Chondrocyte (in vitro differentiated cells): ENCODE results near the gene GRIK4. TPM values are rescaled to one million over a fixed set of nuclear protein-coding genes. Genes with fewer than 3 reads are reported as not detected.
A peak's percentile ranks its signal among the peaks of the same experiment; 100 is the strongest.

Experiments
- DNase-seq: peaks from one replicate; pipeline ENCODE4 v3.0.0; 2021; ENCODE audit warnings: mixed read lengths, low spot score
- H3K27ac Mint-ChIP-seq: one replicate; pipeline ENCODE4 v1.8.0; 2021; ENCODE audit warnings: mild to moderate bottlenecking, moderate library complexity, mixed read lengths; ENCODE audit not compliant: unreplicated experiment
- H3K27me3 Mint-ChIP-seq: 2 replicates; pipeline ENCODE4 v1.8.0; 2021; ENCODE audit warnings: low read depth, mixed read lengths
- H3K36me3 Mint-ChIP-seq: 2 replicates; pipeline ENCODE4 v1.8.0; 2021; ENCODE audit warnings: low read depth, mixed read lengths
- H3K4me1 Mint-ChIP-seq: 2 replicates; pipeline ENCODE4 v1.8.0; 2021; ENCODE audit warnings: low read depth, mild to moderate bottlenecking, mixed read lengths
- H3K4me3 Mint-ChIP-seq: one replicate; pipeline ENCODE4 v1.8.0; 2021; ENCODE audit warnings: mild to moderate bottlenecking, moderate library complexity, mixed read lengths; ENCODE audit not compliant: unreplicated experiment
- H3K9me3 Mint-ChIP-seq: 2 replicates; pipeline ENCODE4 v1.8.0; 2021; ENCODE audit warnings: low read depth, mixed read lengths
- CTCF ChIP-seq: fragments of 200-600 bp; sonication (generic); IDR thresholded peaks from 2 replicates; pipeline ENCODE4 v1.5.0; 2021; ENCODE audit warnings: antibody characterized with exemption, mild to moderate bottlenecking, moderate library complexity
- total RNA-seq: library from RNA; stranded (reverse); gene quantifications from 3 replicates; pipeline ENCODE4 v1.2.1, GENCODE V29; 2021

Gene GRIK4
- total RNA-seq, 1 donor from 2014 or later = 0.37 TPM

GRCh38 chr11:120574876-120575275 is 63.3 kb downstream of the GRIK4 start:
- no peaks in the 10 kb centered on the region for H3K4me1 Mint-ChIP-seq
- no peaks in the 10 kb centered on the region for H3K36me3 Mint-ChIP-seq
- peak; percentile 49 for DNase-seq
- no peak overlapping the region for H3K27ac Mint-ChIP-seq
- H3K4me3 Mint-ChIP-seq = no peak overlapping the region
- H3K27me3 Mint-ChIP-seq = peaks cover 32% of the 10 kb centered on the region
- H3K9me3 Mint-ChIP-seq = peaks cover 5% of the 10 kb centered on the region
- TF ChIP-seq CTCF = no peak

DNA sequence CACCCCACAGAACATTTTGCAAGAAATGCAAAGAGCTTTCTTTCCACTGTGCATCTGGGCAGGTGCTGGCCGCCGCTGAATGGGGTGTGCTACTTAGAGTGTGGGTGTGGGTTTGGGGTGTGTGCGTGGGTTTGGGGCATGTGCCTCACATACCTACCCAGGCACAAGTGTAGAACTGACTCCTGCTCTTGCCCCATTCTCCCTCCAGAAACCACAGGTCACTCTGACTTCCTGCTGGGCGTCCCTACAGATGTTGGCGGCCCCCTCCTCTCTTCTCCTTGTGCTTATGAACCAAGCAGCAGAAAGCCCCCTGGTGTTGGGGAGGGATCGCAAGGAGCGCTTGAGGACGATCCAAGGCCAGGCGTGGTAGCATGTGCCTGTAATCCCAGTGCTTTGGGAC is 63.9 kb downstream of the GRIK4 start:
- peaks cover 38% of the 10 kb centered on the region for H3K27me3 Mint-ChIP-seq
- H3K4me1 Mint-ChIP-seq = no peaks in the 10 kb centered on the region
- no peak overlapping the region for H3K4me3 Mint-ChIP-seq
- no peak for TF ChIP-seq CTCF
- peaks cover 5% of the 10 kb centered on the region for H3K9me3 Mint-ChIP-seq
- DNase-seq = peak; percentile 68
- H3K36me3 Mint-ChIP-seq = no peaks in the 10 kb centered on the region
- no peak overlapping the region for H3K27ac Mint-ChIP-seq

DNA sequence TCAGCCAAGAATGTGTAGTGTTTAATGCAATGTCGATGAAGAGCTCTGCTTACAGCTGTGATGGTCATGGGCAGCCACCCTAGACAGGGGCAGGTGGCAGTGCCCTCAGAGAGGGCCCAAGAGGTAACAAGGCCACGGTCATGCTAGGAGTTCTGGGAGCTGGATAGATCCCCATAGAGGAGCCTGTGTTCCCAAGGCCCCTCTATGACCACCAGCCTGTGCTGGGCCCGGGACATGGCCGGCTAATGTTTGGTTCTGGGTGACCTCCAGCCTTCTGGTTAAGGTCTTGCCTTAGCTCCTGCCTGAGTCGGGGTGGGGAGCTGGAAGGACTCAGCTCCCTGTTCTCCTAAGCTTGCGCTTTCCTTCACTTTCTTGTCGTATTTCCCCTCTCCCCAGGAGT is 65.1 kb downstream of the GRIK4 start:
- no peak for DNase-seq
- no peaks in the 10 kb centered on the region for H3K4me1 Mint-ChIP-seq
- H3K27ac Mint-ChIP-seq = no peak overlapping the region
- no peaks in the 10 kb centered on the region for H3K9me3 Mint-ChIP-seq
- no peak for TF ChIP-seq CTCF
- peaks cover 40% of the 10 kb centered on the region for H3K27me3 Mint-ChIP-seq
- no peak overlapping the region for H3K4me3 Mint-ChIP-seq
- H3K36me3 Mint-ChIP-seq = no peaks in the 10 kb centered on the region

DNA sequence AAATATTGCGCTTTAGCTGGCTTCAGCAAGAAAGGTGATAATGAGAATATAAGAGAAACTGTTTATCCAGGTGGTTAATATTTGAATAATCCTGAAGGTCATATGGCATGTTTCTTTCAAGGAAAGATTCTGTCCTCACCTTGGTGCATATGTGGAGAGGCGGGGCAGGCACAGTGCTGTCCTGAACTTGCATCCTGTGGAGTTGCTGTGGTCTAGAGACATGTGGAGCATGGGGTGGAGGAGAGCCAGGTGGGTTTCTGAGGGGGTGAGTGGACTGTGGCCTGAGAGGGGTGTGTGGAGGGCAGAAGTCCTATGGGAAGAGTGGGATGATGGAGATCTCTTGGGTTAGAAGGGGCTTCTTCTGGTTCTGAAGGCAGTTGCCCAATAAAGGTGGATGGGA is 65.5 kb downstream of the GRIK4 start:
- H3K4me3 Mint-ChIP-seq = no peak overlapping the region
- TF ChIP-seq CTCF = no peak
- no peaks in the 10 kb centered on the region for H3K36me3 Mint-ChIP-seq
- H3K9me3 Mint-ChIP-seq = no peaks in the 10 kb centered on the region
- H3K4me1 Mint-ChIP-seq = no peaks in the 10 kb centered on the region
- H3K27ac Mint-ChIP-seq = no peak overlapping the region
- DNase-seq = no peak
- H3K27me3 Mint-ChIP-seq = peaks cover 40% of the 10 kb centered on the region

DNA sequence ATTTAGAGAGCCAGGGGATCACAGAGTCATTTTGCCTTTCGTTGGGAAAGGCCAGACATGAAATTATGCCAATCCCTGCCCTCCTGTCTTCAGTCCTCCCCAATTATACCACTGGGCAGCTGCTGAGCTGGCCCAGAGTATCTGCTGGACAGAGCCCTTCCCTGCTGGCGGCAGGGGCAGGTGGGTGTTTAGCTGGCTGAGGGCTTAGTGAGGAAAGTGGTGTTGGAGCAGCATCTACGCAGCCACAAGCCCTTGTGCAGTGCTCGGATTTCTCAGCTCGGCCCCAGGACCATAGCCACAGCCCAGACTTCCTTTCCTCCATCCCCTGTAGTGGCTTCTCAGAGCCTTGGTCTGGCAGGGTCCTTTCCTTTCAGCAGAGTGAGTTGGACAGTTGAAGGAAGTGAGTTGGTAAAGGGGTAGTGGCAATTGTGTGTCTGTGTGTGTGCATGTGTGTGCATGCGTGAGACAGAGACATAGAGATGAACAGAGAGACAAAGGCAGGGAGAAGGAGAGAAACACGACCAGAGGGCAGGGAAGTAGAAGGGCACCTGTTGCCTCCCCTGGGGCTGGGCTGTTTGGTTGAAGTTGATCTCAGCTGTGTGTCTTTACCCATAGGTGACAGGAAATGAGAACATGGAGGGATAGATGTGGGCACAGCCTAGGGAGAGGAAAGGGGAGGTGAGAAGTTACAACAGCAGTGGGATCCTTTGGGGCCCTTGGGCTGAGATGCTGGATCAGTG is 66.2 kb downstream of the GRIK4 start:
- TF ChIP-seq CTCF = no peak
- Mint-ChIP-seq H3K27ac (no peak overlapping the region), H3K27me3 (peaks cover 40% of the 10 kb centered on the region), H3K9me3 (no peaks in the 10 kb centered on the region), H3K4me3 (no peak overlapping the region), H3K4me1 (no peaks in the 10 kb centered on the region), H3K36me3 (no peaks in the 10 kb centered on the region)
- no peak for DNase-seq
